Measurements from ENCODE around the gene ZNF341.
"Not testable (repeated sequence)": the region's sequence is repeated elsewhere in the genome, so short reads cannot be mapped to it uniquely, and the experiment has no call there.

The ZNF341 gene

GRCh38 chr20:33771938-33772337, 40.1 kb downstream of the ZNF341 start:
- no peak for DNase-seq

GRCh38 chr20:33772439-33772838, 40.6 kb downstream of the ZNF341 start:
- no peak for DNase-seq

GRCh38 chr20:33773412-33774089, 41.8 kb downstream of the ZNF341 start:
- no peak for DNase-seq

GRCh38 chr20:33777816-33778215, 46.0 kb downstream of the ZNF341 start:
- DNase-seq: no peak

- DNase-seq: no peak
Observed at GRCh38 chr20:33781133-33781532, 49.3 kb downstream of the ZNF341 start.

- DNase-seq: no peak
Observed at GRCh38 chr20:33781945-33782344, 50.1 kb downstream of the ZNF341 start.

- DNase-seq: no peak
Observed at GRCh38 chr20:33783256-33783655, 51.5 kb downstream of the ZNF341 start.

- no peak for DNase-seq
Observed at GRCh38 chr20:33783818-33784217, 52.0 kb downstream of the ZNF341 start.

GRCh38 chr20:33784225-33784624, 52.4 kb downstream of the ZNF341 start:
- no peak for DNase-seq

GRCh38 chr20:33785503-33785902, 53.7 kb downstream of the ZNF341 start:
- DNase-seq: no peak

- DNase-seq: no peak
Observed at GRCh38 chr20:33787253-33787891, 55.6 kb downstream of the ZNF341 start.

GRCh38 chr20:33788351-33789049, 56.7 kb downstream of the ZNF341 start:
- DNase-seq: no peak

GRCh38 chr20:33789109-33789857, 57.5 kb downstream of the ZNF341 start:
- DNase-seq: no peak

- no peak for DNase-seq
Observed at GRCh38 chr20:33789858-33790182, 58.0 kb downstream of the ZNF341 start.

- no peak for DNase-seq
Observed at GRCh38 chr20:33790566-33790965, 58.8 kb downstream of the ZNF341 start.

- no peak for DNase-seq
Observed at GRCh38 chr20:33791021-33791420, 59.2 kb downstream of the ZNF341 start.

GRCh38 chr20:33791540-33791939, 59.7 kb downstream of the ZNF341 start:
- no peak for DNase-seq

- DNase-seq: peak; percentile 16 to 46 (median 34)
Observed at GRCh38 chr20:33791959-33792597, 60.3 kb downstream of the ZNF341 start.

GRCh38 chr20:33792598-33792989, 60.8 kb downstream of the ZNF341 start:
- DNase-seq: not testable (repeated sequence)

- no peak for DNase-seq
Observed at GRCh38 chr20:33793011-33793931, 61.5 kb downstream of the ZNF341 start.

- DNase-seq: no peak
Observed at GRCh38 chr20:33796263-33796906, 64.6 kb downstream of the ZNF341 start.

Measured in stimulated activated naive CD4-positive, alpha-beta T cell (primary cell).